Inferior parietal cortex (tissue), 1 donor: ENCODE data around the gene CEACAM8.
"Not testable (repeated sequence)": the region's sequence is repeated elsewhere in the genome, so short reads cannot be mapped to it uniquely, and the experiment has no call there.

Experiments
- DNase-seq: peaks from one replicate; pipeline ENCODE4 v3.0.0-alpha.2; 2016; ENCODE audit errors: extremely low spot score

CEACAM8 gene

DNA sequence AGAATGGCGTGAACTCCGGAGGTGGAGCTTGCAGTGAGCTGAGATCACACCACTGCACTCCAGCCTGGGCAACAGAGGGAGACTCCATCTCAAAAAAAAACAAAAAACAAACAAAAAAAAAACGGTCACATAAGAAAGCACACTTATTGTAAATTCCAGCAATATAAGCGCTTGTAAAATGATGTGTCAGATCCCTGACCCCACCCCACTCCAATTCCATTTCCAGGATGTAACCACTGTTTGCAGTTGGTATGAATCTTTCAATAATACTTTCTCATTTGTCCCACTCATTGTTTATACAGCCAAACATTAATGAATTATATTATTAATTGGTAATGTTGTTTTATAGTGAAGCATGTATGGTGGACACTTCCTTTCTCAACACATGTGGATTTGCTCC, 50.6 kb downstream of the CEACAM8 start:
- DNase-seq, result no peak

DNA sequence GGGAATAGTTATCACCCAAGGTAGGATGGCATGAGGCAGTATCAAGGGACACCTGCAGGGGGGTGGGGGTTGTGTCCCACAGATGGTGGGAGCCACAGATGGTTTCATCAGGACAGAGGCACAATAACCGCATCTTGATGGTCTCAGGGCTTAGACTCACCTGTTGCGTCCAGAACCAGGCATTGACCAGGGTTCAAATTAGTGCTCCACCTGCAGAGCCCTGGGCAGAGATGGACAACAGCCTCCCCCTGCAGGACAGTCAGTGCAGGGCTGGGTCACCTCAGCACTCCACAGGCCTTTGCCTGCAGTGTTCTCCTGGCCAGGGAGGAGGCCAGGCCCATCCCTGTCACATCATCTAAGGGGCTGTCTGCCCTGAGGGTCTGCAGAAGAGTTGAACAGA, 51.9 kb downstream of the CEACAM8 start:
- no peak for DNase-seq

DNA sequence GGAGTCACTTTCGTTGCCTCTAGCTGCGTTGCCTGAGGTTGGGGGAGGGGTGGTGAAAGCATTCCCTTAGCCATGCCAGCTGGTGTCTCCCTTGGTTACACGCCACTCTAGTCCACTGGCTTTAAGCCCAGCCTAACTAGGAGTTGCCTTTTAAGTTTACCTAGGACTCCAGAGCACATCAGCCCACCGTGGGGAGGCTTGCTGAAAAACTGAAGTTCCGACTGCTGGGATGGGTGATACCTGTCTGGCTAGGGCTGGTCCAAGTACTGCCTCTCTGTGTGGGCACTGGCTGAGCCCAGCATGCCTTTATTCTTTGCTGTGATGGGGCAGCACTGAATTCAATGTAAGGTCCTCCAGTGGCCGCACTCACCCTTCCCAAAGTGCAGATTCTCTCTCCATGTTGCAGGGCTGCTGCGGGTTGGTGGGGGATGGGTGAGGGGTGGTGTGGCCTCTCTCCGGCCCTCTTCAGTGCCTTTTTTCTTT, 54.6 kb downstream of the CEACAM8 start:
- no peak for DNase-seq

DNA sequence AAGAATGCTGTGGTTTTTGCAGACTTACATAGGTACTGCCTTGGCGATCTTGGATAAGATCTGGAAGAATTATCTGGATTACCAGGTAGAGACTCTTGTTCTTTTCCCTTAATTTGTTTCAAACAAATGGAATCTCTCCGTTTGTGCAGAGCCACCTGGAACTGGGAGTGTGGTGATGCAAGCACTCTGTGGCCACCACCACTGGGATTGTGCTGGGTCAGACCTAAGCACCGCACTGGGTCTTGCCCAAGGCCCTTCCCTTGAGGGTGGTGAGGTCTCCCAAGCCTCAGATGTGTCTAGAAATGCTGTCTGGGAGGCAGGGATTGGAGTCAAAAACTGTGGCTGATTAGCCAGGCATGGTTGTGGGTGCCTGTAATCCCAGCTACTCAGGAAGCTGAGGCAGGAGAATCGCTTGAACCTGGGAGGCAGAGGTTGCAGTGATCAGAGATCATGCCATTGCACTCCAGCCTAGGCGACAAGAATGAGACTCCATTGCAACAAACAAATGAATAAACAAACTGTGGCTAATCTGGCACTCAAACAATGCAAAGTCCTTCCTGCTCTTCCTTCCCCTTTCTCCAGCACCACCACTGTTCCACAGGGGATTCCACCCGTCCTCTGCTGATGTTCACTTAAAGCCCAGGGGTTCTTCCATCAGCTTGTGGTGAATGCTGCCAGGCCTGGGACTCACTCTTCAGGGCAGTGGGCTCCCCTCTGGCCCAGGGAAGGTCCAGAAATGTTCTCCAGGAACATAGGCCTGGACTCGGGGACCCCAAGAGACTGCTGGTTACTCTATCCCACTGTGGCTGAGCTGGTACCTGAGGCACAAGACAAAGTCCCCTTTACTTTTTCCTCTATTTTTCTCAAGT, 55.6 kb downstream of the CEACAM8 start:
- DNase-seq, result no peak

DNA sequence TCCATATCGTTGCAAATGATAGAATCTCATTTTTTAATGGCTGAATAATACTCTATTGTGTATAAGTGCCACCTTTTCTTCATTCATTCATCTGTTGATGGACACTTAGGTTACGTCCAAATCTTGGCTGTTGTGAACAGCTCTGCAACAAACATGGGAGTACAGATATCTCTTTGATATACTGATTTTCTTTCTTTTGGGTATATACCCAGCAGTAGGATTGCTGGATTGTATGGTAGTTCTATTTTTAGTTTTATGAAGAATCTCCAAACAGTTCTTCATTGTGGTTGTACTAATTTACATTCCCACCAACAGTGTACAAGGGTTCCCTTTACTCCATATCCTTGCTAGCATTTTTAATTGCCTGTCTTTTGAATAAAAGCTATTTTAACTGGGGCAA, 59.4 kb downstream of the CEACAM8 start:
- DNase-seq, result not testable (repeated sequence)

DNA sequence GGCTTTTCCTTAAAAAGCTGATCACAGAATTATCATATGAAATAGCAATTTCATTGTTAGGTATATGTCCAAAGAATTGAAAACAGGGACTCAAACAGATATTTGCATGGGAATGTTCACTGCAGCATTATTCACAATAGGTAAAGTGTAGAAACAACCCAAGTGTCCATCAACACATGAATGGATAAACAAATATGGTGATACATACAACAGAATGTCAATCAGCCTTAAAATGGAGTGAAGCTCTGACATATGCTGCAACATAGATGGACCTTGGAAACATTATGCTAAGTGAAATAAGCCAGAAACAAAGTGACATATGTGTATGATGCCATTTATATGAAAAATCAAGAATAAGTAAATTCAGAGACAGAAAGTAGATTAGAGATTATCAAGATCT, 60.3 kb downstream of the CEACAM8 start:
- DNase-seq, result no peak

DNA sequence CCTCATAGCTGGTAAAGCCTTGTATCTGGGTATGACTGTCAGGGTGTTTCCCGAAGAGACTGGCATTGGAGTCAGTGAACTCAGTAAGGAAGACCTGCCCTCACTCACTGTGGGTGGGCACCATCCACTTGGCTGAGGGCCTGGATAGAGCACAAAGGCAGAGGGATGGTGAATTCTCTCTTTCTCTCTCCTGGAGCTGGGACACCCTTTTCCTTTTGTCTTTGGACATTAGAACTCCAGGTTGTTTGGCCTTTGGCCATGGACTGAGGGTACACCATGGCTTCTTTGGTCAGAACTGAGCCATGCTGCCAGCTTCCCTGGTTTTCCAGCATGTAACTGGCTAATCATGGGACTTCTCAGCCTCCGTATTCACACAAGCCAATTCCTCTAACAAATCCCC, 61.8 kb downstream of the CEACAM8 start:
- DNase-seq, result no peak

DNA sequence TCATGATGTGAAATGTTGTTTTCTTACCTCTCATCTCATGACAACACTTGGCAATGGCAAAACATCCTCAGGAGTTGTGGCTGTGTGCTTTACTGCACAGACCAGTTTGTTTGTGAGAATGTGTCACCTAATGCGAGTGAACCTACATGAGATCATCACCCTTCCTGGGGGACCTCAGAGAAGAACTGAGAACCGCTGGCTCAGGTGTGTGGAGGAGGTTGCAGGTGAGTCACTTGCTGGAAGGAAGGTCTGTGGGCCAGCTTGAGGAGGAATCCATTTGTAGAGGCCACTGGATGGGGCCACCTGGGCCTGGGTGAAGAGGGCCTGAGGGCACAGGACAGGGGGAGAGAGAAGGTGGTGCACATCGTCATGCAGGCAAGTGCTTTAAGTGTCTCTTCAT, 63.4 kb downstream of the CEACAM8 start:
- DNase-seq, result no peak
